Femur (tissue), 1 donor: ENCODE measurements around the gene SPHKAP.
"Not testable (repeated sequence)": the region's sequence is repeated elsewhere in the genome, so short reads cannot be mapped to it uniquely, and the experiment has no call there.

ENCODE experiments used
- DNase-seq: peaks from one replicate; pipeline ENCODE4 v3.0.0-alpha.2; 2017

The SPHKAP gene

GRCh38 chr2:228023619-228024018 lies 157.9 kb downstream of the SPHKAP start:
- no peak for DNase-seq

- DNase-seq: no peak
Observed at GRCh38 chr2:228018311-228018710, 163.2 kb downstream of the SPHKAP start.

- no peak for DNase-seq
Observed at GRCh38 chr2:228017784-228018183, 163.7 kb downstream of the SPHKAP start.

GRCh38 chr2:228016402-228016801 lies 165.1 kb downstream of the SPHKAP start:
- DNase-seq: no peak

GRCh38 chr2:228015741-228016140 lies 165.7 kb downstream of the SPHKAP start:
- DNase-seq: no peak

- DNase-seq: no peak
Observed at GRCh38 chr2:227996366-227996765, 185.1 kb downstream of the SPHKAP start.

GRCh38 chr2:227990937-227991336 lies 190.6 kb downstream of the SPHKAP start:
- no peak for DNase-seq

GRCh38 chr2:227973241-227973640 lies 208.2 kb downstream of the SPHKAP start:
- DNase-seq: no peak

GRCh38 chr2:227971619-227972230 lies 209.8 kb downstream of the SPHKAP start:
- DNase-seq: no peak

GRCh38 chr2:227960317-227960716 lies 221.2 kb downstream of the SPHKAP start:
- DNase-seq: no peak

- DNase-seq: no peak
Observed at GRCh38 chr2:227942965-227943364, 238.5 kb downstream of the SPHKAP start.

GRCh38 chr2:227942021-227942420 lies 239.5 kb downstream of the SPHKAP start:
- no peak for DNase-seq

GRCh38 chr2:227939271-227940027 lies 242.0 kb downstream of the SPHKAP start:
- peak; percentile 30 for DNase-seq

- not testable (repeated sequence) for DNase-seq
Observed at GRCh38 chr2:227936249-227936648, 245.2 kb downstream of the SPHKAP start.

- DNase-seq: no peak
Observed at GRCh38 chr2:227933884-227934283, 247.6 kb downstream of the SPHKAP start.

- DNase-seq: no peak
Observed at GRCh38 chr2:227932403-227932802, 249.1 kb downstream of the SPHKAP start.

- no peak for DNase-seq
Observed at GRCh38 chr2:227932001-227932400, 249.5 kb downstream of the SPHKAP start.
